HG03354 (cell line): ENCODE results near the gene CDKAL1.

Experiments used
- ATAC-seq: cut with Tn5 transposase; IDR thresholded peaks from one replicate; pipeline ENCODE4 v1.9.1; 2021; ENCODE audit warnings: mild to moderate bottlenecking; ENCODE audit not compliant: unreplicated experiment, poor library complexity, severe bottlenecking

Gene CDKAL1

DNA sequence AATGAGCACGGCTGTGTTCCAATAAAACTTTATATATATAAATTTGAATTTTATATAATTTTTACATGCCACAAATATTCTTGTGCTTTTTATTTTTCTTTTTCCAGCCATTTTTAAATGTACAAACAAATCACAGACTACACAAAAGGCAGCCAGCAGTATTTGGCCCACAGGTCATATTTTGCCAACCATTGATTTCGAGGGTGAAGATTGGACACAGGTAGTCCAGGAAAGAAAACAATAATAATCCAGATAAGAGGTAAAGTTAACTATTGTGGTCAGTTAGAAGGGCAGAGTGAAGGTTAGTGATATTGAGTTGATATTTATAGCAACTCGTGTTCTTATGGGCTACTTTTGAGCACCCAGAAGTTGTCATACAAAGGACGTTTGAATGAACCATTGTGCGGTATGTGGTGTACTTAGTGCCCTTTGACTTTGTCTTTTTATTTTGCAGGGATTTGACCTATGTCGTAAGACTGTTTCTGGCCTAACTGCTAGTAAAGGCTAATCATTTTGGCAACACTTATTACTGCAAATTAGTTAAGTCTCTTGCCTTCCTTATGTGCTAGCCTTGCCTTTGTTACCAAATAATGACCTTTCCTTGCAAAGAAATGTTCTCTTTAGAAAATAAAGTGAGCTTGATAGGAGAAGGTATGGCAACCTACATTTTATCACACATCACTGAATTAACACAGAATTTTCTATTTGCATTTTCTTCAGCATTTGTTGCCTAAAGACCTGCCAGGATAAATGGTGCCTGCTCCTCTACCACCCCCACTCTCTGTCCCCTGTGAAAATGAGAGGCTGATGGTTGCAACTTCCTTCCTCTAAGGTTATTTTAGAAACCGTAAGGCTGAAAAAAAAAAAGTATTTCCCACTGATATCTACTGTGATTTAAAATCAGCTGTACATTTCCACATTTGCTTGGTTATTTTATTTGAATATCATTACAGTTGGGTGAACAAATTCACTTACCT lies 565.4 kb downstream of the CDKAL1 start:
- ATAC-seq, result no peak

- no peak for ATAC-seq
These were observed 566.7 kb downstream of the CDKAL1 start for GRCh38 chr6:21100991-21101390.

DNA sequence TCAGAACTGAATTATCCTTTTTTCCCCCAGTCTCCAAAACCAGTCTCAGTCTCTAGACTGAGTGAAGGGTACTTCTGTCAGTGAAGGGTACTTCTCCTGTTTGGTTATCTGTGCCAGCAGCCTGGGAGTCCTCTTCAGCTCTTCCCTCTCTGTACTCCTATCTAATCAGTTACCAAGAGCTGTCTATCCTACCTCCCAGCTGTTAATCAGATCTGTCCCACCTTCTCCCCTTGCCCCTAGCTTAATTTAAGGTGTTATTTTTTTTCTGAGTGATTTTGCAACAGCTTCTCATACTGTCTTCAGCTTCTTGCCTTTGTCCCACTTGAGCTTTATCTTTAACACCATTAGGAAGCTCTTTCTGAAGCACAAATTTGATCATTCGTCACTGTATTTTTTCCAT lies 567.4 kb downstream of the CDKAL1 start:
- no peak for ATAC-seq

GRCh38 chr6:21102201-21102600 lies 567.9 kb downstream of the CDKAL1 start:
- no peak for ATAC-seq

GRCh38 chr6:21102624-21103023 lies 568.4 kb downstream of the CDKAL1 start:
- no peak for ATAC-seq

DNA sequence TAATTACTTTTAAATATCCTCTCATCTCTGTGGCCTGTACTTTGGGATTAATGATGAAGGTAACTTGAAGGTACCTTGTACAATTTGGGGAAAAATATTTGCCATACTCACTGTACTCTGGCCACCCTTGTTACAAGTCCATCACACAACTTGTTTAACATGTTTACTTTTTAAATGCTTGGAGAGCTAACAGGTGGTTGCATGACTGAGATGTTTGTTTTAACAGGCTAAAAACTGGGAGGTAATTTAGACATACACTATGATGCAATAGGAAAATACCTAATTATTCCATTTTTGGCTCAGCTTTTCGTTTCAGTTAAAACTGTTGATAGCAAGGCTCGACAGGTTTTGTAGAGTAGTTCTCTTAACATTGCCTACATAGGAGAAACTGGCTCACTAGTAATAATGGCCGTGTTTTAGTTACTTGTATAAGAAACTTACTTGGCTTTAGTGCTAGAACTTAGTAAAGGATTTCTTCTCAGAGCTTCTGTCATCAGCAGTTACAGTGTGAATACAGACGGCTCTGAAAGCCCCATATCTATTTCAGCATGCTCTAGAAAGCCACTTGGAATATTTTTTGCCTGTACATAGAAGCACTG lies 569.5 kb downstream of the CDKAL1 start:
- ATAC-seq, result no peak

GRCh38 chr6:21104288-21104687 lies 570.0 kb downstream of the CDKAL1 start:
- ATAC-seq, result no peak

DNA sequence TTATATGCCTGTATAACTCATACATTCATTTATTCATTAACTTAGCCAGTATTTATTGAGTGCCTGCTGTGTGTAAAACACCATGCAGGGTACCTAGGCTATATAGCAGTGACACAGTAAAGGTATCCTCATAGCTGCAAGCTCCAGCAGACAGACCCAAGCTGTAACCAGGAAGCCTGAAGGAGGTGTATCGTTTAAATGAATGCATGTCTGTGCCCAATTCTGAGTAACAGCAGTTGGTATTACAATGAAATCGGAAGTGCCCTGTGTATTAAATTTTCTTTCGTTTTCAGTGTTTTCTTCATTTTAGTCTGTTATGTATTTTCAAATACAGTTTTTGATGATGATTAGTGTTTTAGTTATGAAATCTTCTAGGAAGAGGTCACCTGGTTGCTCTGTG lies 573.5 kb downstream of the CDKAL1 start:
- ATAC-seq, result no peak

DNA sequence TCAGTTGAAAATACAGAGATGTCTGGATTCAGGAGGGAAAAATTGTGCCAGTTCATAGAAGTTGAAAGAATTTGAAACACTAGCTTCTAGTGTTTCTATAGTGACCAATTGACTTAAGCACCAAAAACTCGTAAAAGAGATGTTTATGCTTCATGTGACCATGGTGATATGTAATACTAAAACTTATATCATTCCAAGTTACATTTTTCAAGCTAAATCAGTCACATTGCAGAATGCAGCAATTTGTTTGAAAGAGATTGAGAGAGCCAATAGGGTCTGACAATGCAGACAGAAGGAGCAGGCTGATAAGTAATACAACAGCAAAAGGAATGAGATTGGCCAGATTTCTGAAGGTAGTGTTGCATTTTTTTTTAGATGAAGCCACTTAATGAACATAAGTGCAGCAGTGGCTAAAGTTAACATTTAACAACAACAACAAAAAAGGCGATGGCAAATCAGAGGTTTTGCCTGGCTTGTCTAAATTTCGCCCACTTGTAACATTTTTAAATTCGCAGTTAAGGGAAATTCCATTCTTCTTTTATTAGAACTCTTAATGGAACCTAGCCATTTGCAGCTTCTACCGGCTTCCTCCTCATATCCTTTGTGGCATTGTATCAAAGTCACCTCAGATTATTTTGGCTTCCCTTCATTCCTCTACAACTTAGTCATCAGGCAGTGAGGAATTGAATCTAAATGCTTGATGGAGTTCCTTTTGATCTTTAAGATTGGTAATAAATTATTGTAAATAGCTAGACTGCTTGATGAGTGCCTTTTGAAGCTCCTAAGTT lies 575.3 kb downstream of the CDKAL1 start:
- no peak for ATAC-seq

GRCh38 chr6:21110684-21111083 lies 576.4 kb downstream of the CDKAL1 start:
- ATAC-seq, result no peak

DNA sequence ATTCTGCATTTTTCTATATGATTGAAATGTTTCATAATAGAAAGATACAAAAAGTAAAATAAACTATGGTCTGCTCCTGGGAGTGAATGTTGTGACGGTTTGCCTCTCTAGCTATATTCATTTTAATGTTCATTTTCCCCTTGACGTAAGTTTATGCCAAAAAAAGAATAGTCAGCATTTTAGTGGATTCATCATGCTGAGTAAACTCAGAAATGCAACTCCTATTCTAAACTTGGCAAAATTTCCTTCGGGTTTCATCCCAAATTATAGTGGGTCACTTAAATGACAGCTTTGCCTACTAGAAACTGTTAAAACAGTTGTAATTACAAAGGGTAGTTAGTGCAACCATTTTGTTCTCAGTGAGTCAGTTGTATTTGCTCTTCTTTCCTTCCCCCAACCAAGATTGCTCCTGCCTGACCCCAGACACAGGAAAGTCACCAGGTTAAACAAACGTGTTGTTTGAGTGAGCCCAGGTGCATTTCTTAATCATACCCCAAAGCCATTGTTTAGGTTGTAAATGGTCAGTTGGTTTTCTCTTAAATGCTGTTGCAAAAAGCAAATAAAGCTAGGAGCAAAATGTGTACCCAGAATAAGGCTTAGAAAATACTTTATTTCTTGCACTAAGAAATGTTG lies 577.0 kb downstream of the CDKAL1 start:
- ATAC-seq, result no peak

DNA sequence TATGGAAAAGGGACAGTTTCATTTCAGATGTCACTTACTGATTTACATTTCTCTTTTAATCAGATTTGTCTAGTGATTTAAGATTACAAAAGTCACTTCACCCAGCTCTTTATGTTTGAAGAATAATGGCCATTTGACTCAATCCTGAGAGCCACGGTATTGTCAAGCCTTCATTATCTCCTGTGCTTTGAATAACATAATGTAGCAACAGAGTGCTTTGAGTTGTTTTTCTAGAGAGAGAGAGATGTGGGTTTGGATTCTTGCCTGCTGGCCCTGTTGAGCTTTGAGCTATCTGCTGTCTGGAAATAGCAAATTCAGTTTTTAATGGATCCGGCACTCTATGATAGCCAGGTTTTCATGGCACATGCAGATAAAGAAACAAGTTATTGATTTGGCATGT lies 580.9 kb downstream of the CDKAL1 start:
- no peak for ATAC-seq

GRCh38 chr6:21116736-21117135 lies 582.5 kb downstream of the CDKAL1 start:
- ATAC-seq, result no peak

DNA sequence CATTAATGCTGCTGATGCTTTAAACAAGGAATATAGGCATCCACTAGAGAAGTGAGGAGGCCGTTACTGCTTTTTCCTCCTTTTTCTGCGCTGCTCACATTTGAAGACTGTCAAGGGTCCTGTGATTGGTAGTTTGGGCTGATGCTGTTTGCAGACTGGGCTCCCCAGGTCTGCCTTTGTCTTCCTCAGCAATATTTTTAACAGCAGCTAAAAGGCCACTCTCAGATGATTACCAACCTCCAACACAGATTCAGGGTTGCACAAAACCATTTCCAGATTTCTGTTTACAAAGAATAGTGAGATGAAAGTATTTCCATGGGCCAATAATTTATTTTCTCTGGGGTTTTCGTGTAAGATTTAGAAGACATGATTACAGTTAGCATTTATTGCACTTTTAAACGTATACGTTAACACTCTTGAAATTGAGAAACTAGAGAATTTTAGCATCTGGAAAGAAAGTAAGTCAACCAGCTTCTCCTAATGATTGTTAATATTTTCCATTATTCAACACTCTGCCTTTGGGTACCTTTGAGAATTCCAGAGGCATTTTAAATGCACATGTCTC lies 584.0 kb downstream of the CDKAL1 start:
- ATAC-seq, result no peak

- no peak for ATAC-seq
These were observed 587.4 kb downstream of the CDKAL1 start for GRCh38 chr6:21121636-21122136.

- ATAC-seq, result no peak
These were observed 589.5 kb downstream of the CDKAL1 start for GRCh38 chr6:21123507-21124436.

GRCh38 chr6:21128601-21129000 lies 594.3 kb downstream of the CDKAL1 start:
- ATAC-seq, result no peak

GRCh38 chr6:21131406-21131805 lies 597.1 kb downstream of the CDKAL1 start:
- no peak for ATAC-seq
